Chondrocyte (in vitro differentiated cells): ENCODE measurements around the gene MAML3. TPM values are rescaled to one million over a fixed set of nuclear protein-coding genes. Genes with fewer than 3 reads are reported as not detected.

ENCODE experiments used
- DNase-seq: peaks from one replicate; pipeline ENCODE4 v3.0.0; 2021; ENCODE audit warnings: mixed read lengths, low spot score
- H3K27ac Mint-ChIP-seq: one replicate; pipeline ENCODE4 v1.8.0; 2021; ENCODE audit warnings: mild to moderate bottlenecking, moderate library complexity, mixed read lengths; ENCODE audit not compliant: unreplicated experiment
- H3K27me3 Mint-ChIP-seq: 2 replicates; pipeline ENCODE4 v1.8.0; 2021; ENCODE audit warnings: low read depth, mixed read lengths
- H3K36me3 Mint-ChIP-seq: 2 replicates; pipeline ENCODE4 v1.8.0; 2021; ENCODE audit warnings: low read depth, mixed read lengths
- H3K4me1 Mint-ChIP-seq: 2 replicates; pipeline ENCODE4 v1.8.0; 2021; ENCODE audit warnings: low read depth, mild to moderate bottlenecking, mixed read lengths
- H3K4me3 Mint-ChIP-seq: one replicate; pipeline ENCODE4 v1.8.0; 2021; ENCODE audit warnings: mild to moderate bottlenecking, moderate library complexity, mixed read lengths; ENCODE audit not compliant: unreplicated experiment
- H3K9me3 Mint-ChIP-seq: 2 replicates; pipeline ENCODE4 v1.8.0; 2021; ENCODE audit warnings: low read depth, mixed read lengths
- CTCF ChIP-seq: fragments of 200-600 bp; sonication (generic); IDR thresholded peaks from 2 replicates; pipeline ENCODE4 v1.5.0; 2021; ENCODE audit warnings: antibody characterized with exemption, mild to moderate bottlenecking, moderate library complexity
- total RNA-seq: library from RNA; stranded (reverse); gene quantifications from 3 replicates; pipeline ENCODE4 v1.2.1, GENCODE V29; 2021

The MAML3 gene
- total RNA-seq, 1 donor from 2014 or later = 1.6 TPM

- Mint-ChIP-seq H3K4me1 (peaks cover 8% of the 10 kb centered on the region), H3K9me3 (no peaks in the 10 kb centered on the region)
Observed at GRCh38 chr4:140105436-140105835, 48.5 kb downstream of the MAML3 start.

DNA sequence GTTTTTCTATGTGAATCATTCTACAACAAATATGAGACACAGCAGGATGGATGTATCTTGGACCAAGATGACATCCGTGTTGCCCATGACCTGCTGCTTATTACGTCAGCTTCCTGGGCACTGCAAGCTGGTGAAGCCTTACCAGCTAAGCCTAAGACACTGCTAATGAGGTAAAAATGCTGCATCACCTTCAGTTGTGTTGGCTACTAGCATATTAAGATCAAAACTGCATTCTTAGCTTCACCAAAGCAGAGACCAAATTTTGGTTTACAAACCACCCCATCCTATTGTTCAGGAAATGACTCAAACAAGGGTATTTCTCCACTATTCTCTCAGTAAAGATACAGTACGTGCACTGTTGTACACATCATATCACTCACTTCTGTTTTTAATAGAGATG lies 50.3 kb downstream of the MAML3 start:
- DNase-seq = no peak
- Mint-ChIP-seq H3K4me3 (no peak overlapping the region), H3K36me3 (no peaks in the 10 kb centered on the region), H3K4me1 (peaks cover 23% of the 10 kb centered on the region), H3K9me3 (no peaks in the 10 kb centered on the region), H3K27me3 (no peaks in the 10 kb centered on the region), H3K27ac (peak overlapping the region; percentile 32)
- TF ChIP-seq CTCF = no peak

More at GRCh38 chr4:140105436-140105835, 48.5 kb downstream of the MAML3 start:
- Mint-ChIP-seq H3K27me3 (no peaks in the 10 kb centered on the region), H3K36me3 (no peaks in the 10 kb centered on the region), H3K27ac (no peak overlapping the region), H3K4me3 (no peak overlapping the region)
- TF ChIP-seq CTCF = no peak
- DNase-seq = no peak

- Mint-ChIP-seq H3K27me3 (no peaks in the 10 kb centered on the region), H3K27ac (no peak overlapping the region), H3K4me3 (no peak overlapping the region), H3K36me3 (no peaks in the 10 kb centered on the region), H3K4me1 (peaks cover 34% of the 10 kb centered on the region), H3K9me3 (no peaks in the 10 kb centered on the region)
- DNase-seq = no peak
- TF ChIP-seq CTCF = no peak
Observed at GRCh38 chr4:140102421-140102820, 51.6 kb downstream of the MAML3 start.

DNA sequence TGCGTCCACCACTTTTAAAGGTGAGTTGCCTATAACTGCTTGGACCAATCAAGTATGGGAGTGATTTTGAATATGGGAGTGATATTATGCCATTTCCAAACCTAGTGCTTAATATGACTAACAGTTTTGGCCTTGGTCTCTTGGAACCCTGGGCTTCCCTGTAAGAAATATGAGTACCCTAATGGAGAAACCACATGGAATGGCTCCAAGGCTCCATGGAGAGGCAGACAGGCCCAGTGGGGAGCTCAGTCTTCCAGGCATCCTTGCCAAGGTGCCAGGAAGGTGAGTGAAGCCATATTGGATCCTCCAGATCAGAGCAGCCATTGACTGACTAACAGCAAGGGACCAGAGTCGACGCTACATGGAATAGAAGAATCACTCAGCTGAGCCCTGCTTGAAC lies 53.2 kb downstream of the MAML3 start:
- H3K36me3 Mint-ChIP-seq = no peaks in the 10 kb centered on the region
- DNase-seq = no peak
- TF ChIP-seq CTCF = no peak
- no peak overlapping the region for H3K4me3 Mint-ChIP-seq
- H3K27me3 Mint-ChIP-seq = no peaks in the 10 kb centered on the region
- H3K27ac Mint-ChIP-seq = no peak overlapping the region
- H3K4me1 Mint-ChIP-seq = peaks cover 51% of the 10 kb centered on the region
- H3K9me3 Mint-ChIP-seq = no peaks in the 10 kb centered on the region

GRCh38 chr4:140099983-140100382 lies 54.0 kb downstream of the MAML3 start:
- no peak overlapping the region for H3K4me3 Mint-ChIP-seq
- DNase-seq = no peak

More at GRCh38 chr4:140099983-140100382, 54.0 kb downstream of the MAML3 start:
- H3K27me3 Mint-ChIP-seq = no peaks in the 10 kb centered on the region
- H3K4me1 Mint-ChIP-seq = peaks cover 58% of the 10 kb centered on the region
- no peaks in the 10 kb centered on the region for H3K36me3 Mint-ChIP-seq
- TF ChIP-seq CTCF = no peak
- no peaks in the 10 kb centered on the region for H3K9me3 Mint-ChIP-seq
- no peak overlapping the region for H3K27ac Mint-ChIP-seq
